Activated T-helper 17 cell treated with anti-CD3 and anti-CD28 coated beads, Interleukin-2, amount 50 U/mL, for 72 hours (primary cell): ENCODE data around the gene FGF2. TPM values are rescaled to one million over a fixed set of nuclear protein-coding genes. Genes with fewer than 3 reads are reported as not detected.
"Not testable (repeated sequence)": the region's sequence is repeated elsewhere in the genome, so short reads cannot be mapped to it uniquely, and the experiment has no call there.

Source experiments
- ATAC-seq: fragments of 150-1000 bp; cut with Tn5 transposase; replicated peaks from 2 replicates; pipeline ENCODE4 v1.10.0; 2021; ENCODE audit warnings: mild to moderate bottlenecking, moderate library complexity
- H3K27ac Mint-ChIP-seq: one replicate; pipeline ENCODE4 v1.8.0; 2022; ENCODE audit warnings: mixed read lengths
- H3K27me3 Mint-ChIP-seq: one replicate; pipeline ENCODE4 v1.8.0; 2022; ENCODE audit warnings: mixed read lengths
- H3K36me3 Mint-ChIP-seq: one replicate; pipeline ENCODE4 v1.8.0; 2022; ENCODE audit warnings: low read depth, mild to moderate bottlenecking, mixed read lengths
- H3K4me1 Mint-ChIP-seq: one replicate; pipeline ENCODE4 v1.8.0; 2022; ENCODE audit warnings: mixed read lengths
- H3K4me3 Mint-ChIP-seq: one replicate; pipeline ENCODE4 v1.8.0; 2022; ENCODE audit warnings: mild to moderate bottlenecking, mixed read lengths
- H3K9me3 Mint-ChIP-seq: one replicate; pipeline ENCODE4 v1.8.0; 2022; ENCODE audit warnings: mixed read lengths
- total RNA-seq, 2 donors: library from RNA; stranded (reverse); gene quantifications; one replicate each; pipeline ENCODE4 v1.2.3, GENCODE V29; 2022

Gene FGF2
- total RNA-seq, 2 donors from 2014 or later: 0.11 to 0.32 TPM

GRCh38 chr4:122824616-122825015 is 2.0 kb upstream of the FGF2 start:
- peaks cover 8% of the 10 kb centered on the region for H3K36me3 Mint-ChIP-seq
- peaks cover 51% of the 10 kb centered on the region for H3K27me3 Mint-ChIP-seq
- H3K4me1 Mint-ChIP-seq: peaks cover 10% of the 10 kb centered on the region
- H3K9me3 Mint-ChIP-seq: no peaks in the 10 kb centered on the region
- no peak overlapping the region for H3K27ac Mint-ChIP-seq
- no peak for ATAC-seq
- H3K4me3 Mint-ChIP-seq: no peak overlapping the region

GRCh38 chr4:122826079-122826527 is 528 bp upstream of the FGF2 start:
- peaks cover 10% of the 10 kb centered on the region for H3K4me1 Mint-ChIP-seq
- peak overlapping the region; percentile 25 for H3K4me3 Mint-ChIP-seq
- peaks cover 56% of the 10 kb centered on the region for H3K27me3 Mint-ChIP-seq
- no peaks in the 10 kb centered on the region for H3K9me3 Mint-ChIP-seq
- H3K36me3 Mint-ChIP-seq: peaks cover 8% of the 10 kb centered on the region
- H3K27ac Mint-ChIP-seq: no peak overlapping the region
- ATAC-seq: no peak

- H3K4me3 Mint-ChIP-seq: peak overlapping the region; percentile 80
- peaks cover 61% of the 10 kb centered on the region for H3K27me3 Mint-ChIP-seq
- H3K36me3 Mint-ChIP-seq: peaks cover 8% of the 10 kb centered on the region
- ATAC-seq: peak; percentile 51
- no peaks in the 10 kb centered on the region for H3K9me3 Mint-ChIP-seq
- peak overlapping the region; percentile 45 for H3K27ac Mint-ChIP-seq
- H3K4me1 Mint-ChIP-seq: peaks cover 10% of the 10 kb centered on the region
Observed at GRCh38 chr4:122827258-122827878, 737 bp downstream of the FGF2 start.

GRCh38 chr4:122827879-122828601 is 1.4 kb downstream of the FGF2 start:
- peak; percentile 84 for ATAC-seq
- H3K4me3 Mint-ChIP-seq: peak overlapping the region; percentile 80
- peaks cover 8% of the 10 kb centered on the region for H3K36me3 Mint-ChIP-seq
- peak overlapping the region; percentile 45 for H3K27ac Mint-ChIP-seq
- H3K9me3 Mint-ChIP-seq: no peaks in the 10 kb centered on the region
- peaks cover 68% of the 10 kb centered on the region for H3K27me3 Mint-ChIP-seq
- H3K4me1 Mint-ChIP-seq: peaks cover 10% of the 10 kb centered on the region

DNA sequence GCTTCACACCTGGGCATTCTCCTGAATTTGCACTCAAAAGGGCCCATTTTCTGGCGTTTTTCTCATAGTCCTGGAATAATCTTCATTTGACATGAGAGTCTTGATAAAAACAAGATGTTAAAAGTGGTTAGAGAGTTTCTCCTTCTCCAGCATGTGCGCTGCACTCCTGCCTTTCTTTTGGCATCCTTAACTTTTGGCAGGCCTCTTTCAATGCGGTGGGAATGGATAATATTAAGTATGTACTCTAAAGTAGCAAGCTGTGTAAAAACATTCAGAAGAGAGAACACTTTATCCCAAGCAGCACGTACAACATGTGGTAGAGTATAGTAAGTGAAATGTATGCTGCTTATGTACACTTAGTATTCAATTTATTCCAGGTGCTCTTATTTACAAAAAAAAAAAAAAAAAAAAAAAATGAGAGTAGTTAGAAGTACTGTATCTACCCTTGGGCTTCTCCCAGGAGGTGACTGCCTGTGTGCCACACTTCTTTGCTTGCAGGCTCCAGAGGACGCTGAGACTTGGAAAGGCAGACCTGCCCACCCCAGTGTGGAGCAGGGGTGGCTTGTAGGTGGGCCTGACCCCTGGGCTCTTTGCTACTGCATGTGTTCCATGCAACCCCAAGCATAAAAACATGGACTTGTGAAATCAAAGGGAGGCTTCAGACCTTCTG is 3.9 kb downstream of the FGF2 start:
- ATAC-seq: no peak
- Mint-ChIP-seq H3K9me3 (no peaks in the 10 kb centered on the region), H3K4me3 (no peak overlapping the region), H3K36me3 (peaks cover 8% of the 10 kb centered on the region), H3K27ac (no peak overlapping the region), H3K4me1 (peaks cover 10% of the 10 kb centered on the region), H3K27me3 (peaks cover 55% of the 10 kb centered on the region)

DNA sequence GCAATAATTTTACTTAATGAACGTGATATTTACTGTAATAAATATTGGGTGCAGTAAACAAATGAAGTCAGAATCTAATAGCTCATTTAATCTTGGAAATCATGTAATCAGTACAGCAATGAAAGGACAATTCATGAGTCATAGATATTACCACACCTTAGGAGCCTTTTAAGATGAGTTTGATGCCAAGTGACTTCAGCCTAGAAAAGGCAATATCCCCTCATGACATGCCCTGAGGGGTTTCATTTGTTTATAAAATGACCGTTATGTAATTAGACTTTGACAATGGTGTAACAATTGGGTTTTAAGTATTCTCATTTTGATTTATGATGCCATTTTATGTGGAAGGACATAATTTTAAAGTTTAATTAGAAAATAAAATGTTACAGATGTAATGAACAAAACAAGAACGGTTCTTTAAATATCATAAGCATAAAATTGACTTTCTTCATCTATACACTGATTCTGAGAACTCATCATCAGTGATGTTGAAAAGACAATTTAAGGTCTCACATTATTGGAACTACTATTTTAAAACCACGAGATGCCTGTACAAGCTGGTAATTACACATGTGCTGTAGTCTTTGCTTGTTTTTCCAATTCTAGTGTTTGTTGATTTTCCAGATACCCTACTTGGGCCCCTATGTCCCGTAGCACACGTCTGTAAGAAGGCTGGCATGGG is 5.0 kb downstream of the FGF2 start:
- Mint-ChIP-seq H3K4me3 (no peak overlapping the region), H3K36me3 (peaks cover 8% of the 10 kb centered on the region), H3K4me1 (peaks cover 10% of the 10 kb centered on the region), H3K9me3 (no peaks in the 10 kb centered on the region), H3K27ac (no peak overlapping the region), H3K27me3 (peaks cover 48% of the 10 kb centered on the region)
- no peak for ATAC-seq

- peaks cover 5% of the 10 kb centered on the region for H3K36me3 Mint-ChIP-seq
- H3K9me3 Mint-ChIP-seq: no peaks in the 10 kb centered on the region
- H3K27ac Mint-ChIP-seq: no peak overlapping the region
- no peak overlapping the region for H3K4me3 Mint-ChIP-seq
- peaks cover 54% of the 10 kb centered on the region for H3K27me3 Mint-ChIP-seq
- peaks cover 8% of the 10 kb centered on the region for H3K4me1 Mint-ChIP-seq
- no peak for ATAC-seq
Observed at GRCh38 chr4:122832732-122833131, 6.1 kb downstream of the FGF2 start.

DNA sequence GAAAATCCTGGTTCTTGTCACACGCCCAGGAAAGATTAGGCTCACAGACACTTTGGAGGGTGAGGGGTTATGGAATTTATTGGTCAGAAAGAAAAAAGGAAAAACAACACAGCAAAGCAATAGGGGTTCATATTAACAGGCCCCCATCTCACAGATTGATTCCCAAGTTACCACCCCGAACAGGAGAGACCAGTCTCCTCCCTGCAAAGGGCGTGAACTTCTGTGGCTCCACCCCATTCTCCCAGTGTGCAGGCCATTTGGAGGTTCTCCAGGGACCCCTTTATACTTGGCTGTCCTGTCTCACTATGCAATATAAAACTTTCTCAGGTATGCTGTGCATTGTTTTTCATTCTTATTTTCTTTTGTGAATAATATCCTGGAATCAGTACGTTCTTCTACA is 7.4 kb downstream of the FGF2 start:
- Mint-ChIP-seq H3K27me3 (peaks cover 43% of the 10 kb centered on the region), H3K4me1 (no peaks in the 10 kb centered on the region), H3K36me3 (no peaks in the 10 kb centered on the region), H3K27ac (no peak overlapping the region), H3K4me3 (no peak overlapping the region), H3K9me3 (no peaks in the 10 kb centered on the region)
- ATAC-seq: no peak

GRCh38 chr4:122836941-122837340 is 10.3 kb downstream of the FGF2 start:
- Mint-ChIP-seq H3K27ac (no peak overlapping the region), H3K9me3 (no peaks in the 10 kb centered on the region), H3K27me3 (peaks cover 36% of the 10 kb centered on the region), H3K4me3 (no peak overlapping the region), H3K4me1 (no peaks in the 10 kb centered on the region), H3K36me3 (no peaks in the 10 kb centered on the region)
- no peak for ATAC-seq

DNA sequence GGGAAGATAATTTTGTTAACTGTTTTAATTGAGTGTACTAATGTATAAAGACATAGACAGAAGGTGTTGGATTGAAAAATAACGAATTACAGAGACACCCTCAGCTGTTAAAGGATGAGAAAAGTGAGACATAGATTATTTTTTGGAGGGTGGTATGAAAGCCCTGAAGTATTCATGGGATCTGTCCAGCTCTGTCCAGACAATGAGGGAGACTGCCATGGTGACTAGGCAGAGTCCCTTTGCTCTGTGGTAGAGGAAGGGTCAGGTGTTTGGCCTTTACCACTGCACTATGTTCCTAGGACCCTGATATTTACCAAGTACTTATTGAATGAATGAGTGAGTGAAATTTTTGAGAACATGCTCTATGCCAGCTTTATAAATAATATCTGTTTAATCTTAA is 11.4 kb downstream of the FGF2 start:
- Mint-ChIP-seq H3K4me3 (no peak overlapping the region), H3K27me3 (peaks cover 27% of the 10 kb centered on the region), H3K9me3 (no peaks in the 10 kb centered on the region), H3K27ac (no peak overlapping the region), H3K36me3 (no peaks in the 10 kb centered on the region), H3K4me1 (no peaks in the 10 kb centered on the region)
- no peak for ATAC-seq

DNA sequence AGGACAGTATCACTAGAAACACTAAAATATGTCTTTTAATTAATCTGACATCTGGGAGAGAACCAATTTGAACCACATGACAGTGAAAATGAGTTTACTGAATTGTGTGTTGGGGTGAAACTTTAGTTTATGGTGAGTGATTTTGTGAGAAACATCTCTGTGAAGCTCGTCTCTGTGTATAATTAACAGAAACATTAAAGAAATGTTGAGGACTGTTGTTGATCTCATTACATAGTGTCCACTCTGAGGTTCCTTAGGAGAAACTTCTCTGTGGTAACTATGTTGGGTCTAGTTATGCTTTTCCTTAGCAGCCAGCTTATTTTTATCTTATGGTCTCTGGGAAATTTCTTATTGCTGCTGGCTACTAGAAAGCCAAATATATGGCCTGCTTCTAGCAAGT is 15.8 kb downstream of the FGF2 start:
- Mint-ChIP-seq H3K9me3 (no peaks in the 10 kb centered on the region), H3K36me3 (no peaks in the 10 kb centered on the region), H3K4me3 (no peak overlapping the region), H3K27me3 (peaks cover 20% of the 10 kb centered on the region), H3K27ac (no peak overlapping the region), H3K4me1 (no peaks in the 10 kb centered on the region)
- no peak for ATAC-seq

- H3K4me1 Mint-ChIP-seq: no peaks in the 10 kb centered on the region
- H3K27me3 Mint-ChIP-seq: peaks cover 17% of the 10 kb centered on the region
- H3K9me3 Mint-ChIP-seq: no peaks in the 10 kb centered on the region
- H3K36me3 Mint-ChIP-seq: no peaks in the 10 kb centered on the region
- no peak overlapping the region for H3K4me3 Mint-ChIP-seq
- ATAC-seq: no peak
- no peak overlapping the region for H3K27ac Mint-ChIP-seq
Observed at GRCh38 chr4:122842984-122843531, 16.4 kb downstream of the FGF2 start.

GRCh38 chr4:122844391-122844790 is 17.8 kb downstream of the FGF2 start:
- peaks cover 19% of the 10 kb centered on the region for H3K27me3 Mint-ChIP-seq
- H3K4me3 Mint-ChIP-seq, H3K36me3 Mint-ChIP-seq, H3K4me1 Mint-ChIP-seq, H3K27ac Mint-ChIP-seq, ATAC-seq, H3K9me3 Mint-ChIP-seq: not testable (repeated sequence)

DNA sequence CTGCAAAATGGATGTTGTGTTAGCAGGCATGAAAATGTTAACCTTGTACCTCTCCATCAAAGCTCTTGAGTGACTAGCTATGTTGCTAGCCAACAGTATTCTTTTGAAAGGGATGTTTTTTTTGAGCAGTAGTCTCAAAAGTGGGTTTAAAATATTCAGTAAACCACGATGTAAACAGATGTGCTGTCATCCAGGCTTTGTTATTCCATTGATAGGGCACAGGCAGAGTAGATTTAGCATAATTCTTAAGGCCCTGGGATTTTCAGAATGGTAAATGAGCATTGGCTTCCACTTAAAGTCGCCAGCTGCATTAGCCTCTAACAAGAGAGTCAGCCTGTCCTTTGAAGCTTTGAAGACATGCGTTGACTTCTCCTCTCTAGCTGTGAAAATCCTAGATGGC is 18.4 kb downstream of the FGF2 start:
- Mint-ChIP-seq H3K4me3 (no peak overlapping the region), H3K9me3 (no peaks in the 10 kb centered on the region), H3K36me3 (no peaks in the 10 kb centered on the region), H3K27ac (no peak overlapping the region), H3K4me1 (no peaks in the 10 kb centered on the region), H3K27me3 (peaks cover 13% of the 10 kb centered on the region)
- ATAC-seq: no peak
